GM12864 (cell line): ENCODE data around the gene RALGPS2.

Experiments
- DNase-seq: peaks from one replicate; pipeline ENCODE4 v3.0.0-alpha.2; 2011; ENCODE audit warnings: low read depth
- H3K4me3 ChIP-seq: 2 replicates; pipeline ENCODE4 v1.5.1; 2011; ENCODE audit warnings: mild to moderate bottlenecking, low read depth, low read length, control low read depth
- CTCF ChIP-seq: IDR thresholded peaks from 2 replicates; pipeline ENCODE4 v1.5.1; 2011; ENCODE audit warnings: low read depth, mild to moderate bottlenecking, moderate library complexity, low read length, control low read depth, inconsistent platforms; ENCODE audit errors: missing control alignments

Gene RALGPS2

GRCh38 chr1:178938959-178939317 lies 213.9 kb downstream of the RALGPS2 start:
- no peak overlapping the region for H3K4me3 ChIP-seq
- TF ChIP-seq CTCF = no peak
- no peak for DNase-seq

GRCh38 chr1:178939338-178940067 lies 214.5 kb downstream of the RALGPS2 start:
- no peak for TF ChIP-seq CTCF
- H3K4me3 ChIP-seq = no peak overlapping the region
- DNase-seq = no peak

GRCh38 chr1:178940068-178940765 lies 215.2 kb downstream of the RALGPS2 start:
- H3K4me3 ChIP-seq = no peak overlapping the region
- no peak for DNase-seq
- TF ChIP-seq CTCF = no peak

GRCh38 chr1:178941261-178941689 lies 216.2 kb downstream of the RALGPS2 start:
- no peak overlapping the region for H3K4me3 ChIP-seq
- TF ChIP-seq CTCF = no peak
- no peak for DNase-seq

GRCh38 chr1:178941849-178942248 lies 216.8 kb downstream of the RALGPS2 start:
- no peak for TF ChIP-seq CTCF
- DNase-seq = no peak
- H3K4me3 ChIP-seq = no peak overlapping the region

GRCh38 chr1:178942285-178943198 lies 217.5 kb downstream of the RALGPS2 start:
- DNase-seq = no peak
- no peak overlapping the region for H3K4me3 ChIP-seq
- TF ChIP-seq CTCF = no peak
